Activated CD8-positive, alpha-beta T cell treated with anti-CD3 and anti-CD28 coated beads, Interleukin-2, amount 10 ng/mL, durations not matched to agents 7 days and 5 days (primary cell): ENCODE measurements around the gene ANKRD40. TPM values are rescaled to one million over a fixed set of nuclear protein-coding genes. Genes with fewer than 3 reads are reported as not detected.

Experiments used
- ATAC-seq: fragments of 150-1000 bp; cut with Tn5 transposase; one replicate; pipeline ENCODE4 v1.10.0; 2021; ENCODE audit warnings: moderate library complexity
- CTCF ChIA-PET: fragments of 350-600 bp; sonication (Branson Sonifier 250); formaldehyde crosslinking; loops from one replicate; lab custom pipeline; 2021; ENCODE audit warnings: antibody characterized with exemption; lab: Charles Lee
- POLR2A ChIA-PET: fragments of 350-600 bp; sonication (Branson Sonifier 250); formaldehyde crosslinking; loops from one replicate; lab custom pipeline; 2021; ENCODE audit warnings: antibody characterized with exemption; lab: Charles Lee
- DNase-seq: peaks from one replicate; pipeline ENCODE4 v3.0.0-alpha.2; 2020
- H3K27ac Mint-ChIP-seq: one replicate; pipeline ENCODE4 v1.8.0; 2021; ENCODE audit warnings: mild to moderate bottlenecking, mixed read lengths
- H3K27me3 Mint-ChIP-seq: one replicate; pipeline ENCODE4 v1.8.0; 2021; ENCODE audit warnings: low read depth, mixed read lengths
- H3K36me3 Mint-ChIP-seq: one replicate; pipeline ENCODE4 v1.8.0; 2021; ENCODE audit warnings: low read depth, mixed read lengths
- H3K4me1 Mint-ChIP-seq: one replicate; pipeline ENCODE4 v1.8.0; 2021; ENCODE audit warnings: low read depth, mixed read lengths
- H3K4me3 Mint-ChIP-seq: one replicate; pipeline ENCODE4 v1.8.0; 2021; ENCODE audit warnings: mild to moderate bottlenecking, mixed read lengths
- H3K9me3 Mint-ChIP-seq: one replicate; pipeline ENCODE4 v1.8.0; 2022; ENCODE audit warnings: mixed read lengths; ENCODE audit not compliant: insufficient read depth
- total RNA-seq, 2 experiments: library from RNA; stranded (reverse); gene quantifications; one replicate each; pipeline ENCODE4 v1.2.3, GENCODE V29; 2021

Gene ANKRD40, protein sequence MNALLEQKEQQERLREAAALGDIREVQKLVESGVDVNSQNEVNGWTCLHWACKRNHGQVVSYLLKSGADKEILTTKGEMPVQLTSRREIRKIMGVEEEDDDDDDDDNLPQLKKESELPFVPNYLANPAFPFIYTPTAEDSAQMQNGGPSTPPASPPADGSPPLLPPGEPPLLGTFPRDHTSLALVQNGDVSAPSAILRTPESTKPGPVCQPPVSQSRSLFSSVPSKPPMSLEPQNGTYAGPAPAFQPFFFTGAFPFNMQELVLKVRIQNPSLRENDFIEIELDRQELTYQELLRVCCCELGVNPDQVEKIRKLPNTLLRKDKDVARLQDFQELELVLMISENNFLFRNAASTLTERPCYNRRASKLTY
- 10 to 100 TPM; 28.9 to 31.2 TPM for total RNA-seq

GRCh38 chr17:50707289-50708049 is at the start of gene ANKRD40:
ANKRD40 (minus strand) TSS chr17:50707914; CDS start chr17:50707654, 260 bp downstream.
- Mint-ChIP-seq H3K9me3 (no peaks in the 10 kb centered on the region), H3K36me3 (peaks cover 33% of the 10 kb centered on the region), H3K4me1 (peaks cover 53% of the 10 kb centered on the region), H3K27ac (peak within 1 kb of the TSS; percentile 96), H3K4me3 (peak within 1 kb of the TSS; percentile 95), H3K27me3 (peaks cover 2% of the 10 kb centered on the region)
- DNase-seq = peak; percentile 92
- ChIA-PET POLR2A (interaction anchor here (0.6 to 3.4 kb wide), 9 partner anchors 9 to 447 kb away, joined by 3 to 31 read pairs (median 6); partner anchors contain the start of gene LUC7L3), CTCF (interaction anchor here (0.8 to 2.5 kb wide), 8 partner anchors 11 to 309 kb away, joined by 3 to 6 read pairs (median 4); partner anchors contain the start of gene SPATA20)
- ATAC-seq = peak; percentile 88

DNA sequence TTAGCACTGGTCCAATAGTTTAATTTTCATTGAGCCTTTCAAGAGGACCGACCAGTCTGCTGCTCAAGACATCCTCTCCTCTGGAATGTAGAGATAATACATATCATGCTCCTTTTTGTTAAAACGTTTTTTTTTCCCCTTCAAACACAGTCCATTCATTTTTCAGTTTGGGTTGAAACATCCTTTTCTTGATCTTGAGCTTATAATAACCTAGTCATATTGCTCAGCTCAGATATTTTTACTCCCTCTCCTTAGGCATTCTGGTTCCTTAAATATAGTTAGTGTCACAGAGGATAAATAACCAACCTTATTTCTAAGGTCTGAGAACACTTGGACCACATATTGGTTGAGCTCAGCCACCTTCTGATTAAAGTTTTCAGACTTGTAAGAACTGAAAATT is 46.8 kb upstream of the ANKRD40 start:
- ChIA-PET CTCF (interaction anchor here (0.8 kb wide), 1 partner anchor 268 kb away, joined by 3 read pairs; no protein-coding TSS in a partner anchor), POLR2A (no interaction called here)
- Mint-ChIP-seq H3K36me3 (peaks cover 44% of the 10 kb centered on the region), H3K4me3 (no peak overlapping the region), H3K9me3 (no peaks in the 10 kb centered on the region), H3K27ac (peak overlapping the region; percentile 42), H3K4me1 (peaks cover under 1% of the 10 kb centered on the region), H3K27me3 (no peaks in the 10 kb centered on the region)
- ATAC-seq (no peak), DNase-seq (no peak)

GRCh38 chr17:50749245-50749644 is 41.5 kb upstream of the ANKRD40 start:
- no peak overlapping the region for H3K27ac Mint-ChIP-seq
- no peak overlapping the region for H3K4me3 Mint-ChIP-seq
- ATAC-seq (no peak), DNase-seq (no peak)
- no peaks in the 10 kb centered on the region for H3K9me3 Mint-ChIP-seq
- CTCF ChIA-PET = interaction anchor here (1.3 kb wide), 1 partner anchor 33 kb away, joined by 5 read pairs; no protein-coding TSS in a partner anchor
- peaks cover 72% of the 10 kb centered on the region for H3K36me3 Mint-ChIP-seq
- peaks cover 2% of the 10 kb centered on the region for H3K4me1 Mint-ChIP-seq
- POLR2A ChIA-PET = no interaction called here
- H3K27me3 Mint-ChIP-seq = no peaks in the 10 kb centered on the region

GRCh38 chr17:50745631-50746030 is 37.9 kb upstream of the ANKRD40 start:
- Mint-ChIP-seq H3K27ac (no peak overlapping the region), H3K27me3 (no peaks in the 10 kb centered on the region), H3K4me3 (no peak overlapping the region), H3K9me3 (no peaks in the 10 kb centered on the region), H3K36me3 (peaks cover 76% of the 10 kb centered on the region), H3K4me1 (peaks cover 2% of the 10 kb centered on the region)
- DNase-seq (no peak), ATAC-seq (no peak)
- ChIA-PET POLR2A (no interaction called here), CTCF (no interaction called here)

DNA sequence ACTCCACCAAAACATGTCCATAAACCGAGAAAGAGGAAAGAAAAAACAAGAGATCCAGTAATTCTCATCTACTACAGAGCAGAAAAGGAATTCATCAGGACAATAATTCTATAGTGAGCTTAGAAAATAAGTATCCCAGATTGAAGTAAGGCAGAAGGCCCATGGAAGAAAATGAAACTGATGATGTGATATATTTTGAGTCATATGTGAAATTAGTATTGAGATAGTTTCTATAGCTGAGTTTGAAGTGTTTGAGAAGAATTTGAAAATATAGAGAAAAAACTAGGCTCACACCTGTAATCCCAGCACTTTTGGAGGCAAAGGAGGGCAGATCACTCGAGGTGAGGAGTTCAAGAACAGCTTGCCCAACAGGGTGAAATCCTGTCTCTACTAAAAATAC is 31.4 kb upstream of the ANKRD40 start:
- no peak overlapping the region for H3K4me3 Mint-ChIP-seq
- ChIA-PET POLR2A (no interaction called here), CTCF (interaction anchor here (1.3 kb wide), 2 partner anchors 19 to 45 kb away, joined by 3 read pairs; no protein-coding TSS in a partner anchor)
- ATAC-seq = no peak
- no peak overlapping the region for H3K27ac Mint-ChIP-seq
- peaks cover 58% of the 10 kb centered on the region for H3K36me3 Mint-ChIP-seq
- peaks cover 21% of the 10 kb centered on the region for H3K4me1 Mint-ChIP-seq
- H3K9me3 Mint-ChIP-seq = no peaks in the 10 kb centered on the region
- no peak for DNase-seq
- no peaks in the 10 kb centered on the region for H3K27me3 Mint-ChIP-seq

- ATAC-seq (no peak), DNase-seq (no peak)
- POLR2A ChIA-PET = no interaction called here
- CTCF ChIA-PET = no interaction called here
- H3K27me3 Mint-ChIP-seq = no peaks in the 10 kb centered on the region
- H3K4me1 Mint-ChIP-seq = peaks cover 21% of the 10 kb centered on the region
- H3K27ac Mint-ChIP-seq = peak overlapping the region; percentile 16
- H3K36me3 Mint-ChIP-seq = peaks cover 49% of the 10 kb centered on the region
- H3K4me3 Mint-ChIP-seq = no peak overlapping the region
- no peaks in the 10 kb centered on the region for H3K9me3 Mint-ChIP-seq
These were observed 29.5 kb upstream of the ANKRD40 start for GRCh38 chr17:50737118-50737698.

- ChIA-PET POLR2A (no interaction called here), CTCF (interaction anchor here (0.6 to 0.7 kb wide), 2 partner anchors 12 to 27 kb away, joined by 3 read pairs; no protein-coding TSS in a partner anchor)
- no peak overlapping the region for H3K27ac Mint-ChIP-seq
- peaks cover 40% of the 10 kb centered on the region for H3K36me3 Mint-ChIP-seq
- H3K4me3 Mint-ChIP-seq = no peak overlapping the region
- H3K4me1 Mint-ChIP-seq = peaks cover 35% of the 10 kb centered on the region
- H3K27me3 Mint-ChIP-seq = no peaks in the 10 kb centered on the region
- ATAC-seq (no peak), DNase-seq (no peak)
- H3K9me3 Mint-ChIP-seq = no peaks in the 10 kb centered on the region
These were observed 27.6 kb upstream of the ANKRD40 start for GRCh38 chr17:50735287-50735686.

- H3K36me3 Mint-ChIP-seq = peaks cover 24% of the 10 kb centered on the region
- CTCF ChIA-PET = no interaction called here
- no peak for ATAC-seq
- peak overlapping the region; percentile 35 for H3K27ac Mint-ChIP-seq
- DNase-seq = no peak
- POLR2A ChIA-PET = interaction anchor here (1.0 kb wide), 1 partner anchor 13 kb away, joined by 3 read pairs; the partner anchor contains the start of gene LUC7L3
- H3K4me3 Mint-ChIP-seq = no peak overlapping the region
- H3K27me3 Mint-ChIP-seq = no peaks in the 10 kb centered on the region
- peaks cover 40% of the 10 kb centered on the region for H3K4me1 Mint-ChIP-seq
- H3K9me3 Mint-ChIP-seq = no peaks in the 10 kb centered on the region
These were observed 24.1 kb upstream of the ANKRD40 start for GRCh38 chr17:50731575-50732460.

GRCh38 chr17:50728881-50729765 is 21.4 kb upstream of the ANKRD40 start:
- no peak for ATAC-seq
- POLR2A ChIA-PET = no interaction called here

DNA sequence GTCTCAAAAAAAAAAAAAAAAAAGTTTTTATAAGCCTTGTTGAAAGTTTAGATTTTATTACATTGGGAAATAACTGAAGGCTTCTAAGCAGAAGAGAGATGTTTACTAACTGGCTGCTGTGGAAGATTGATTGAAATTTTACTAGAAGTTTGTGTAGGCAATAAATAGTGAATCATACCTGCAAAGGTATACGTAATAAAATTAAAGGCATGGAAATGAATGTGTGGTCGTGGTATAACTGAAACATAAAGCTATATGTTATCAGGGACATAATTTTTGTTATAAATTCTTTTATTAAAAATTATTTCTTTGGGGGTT is 20.4 kb upstream of the ANKRD40 start:
- no peak overlapping the region for H3K4me3 Mint-ChIP-seq
- POLR2A ChIA-PET = interaction anchor here (1.0 kb wide), 1 partner anchor 9 kb away, joined by 4 read pairs; the partner anchor contains the start of gene LUC7L3
- CTCF ChIA-PET = no interaction called here
- ATAC-seq (no peak), DNase-seq (no peak)
- no peaks in the 10 kb centered on the region for H3K9me3 Mint-ChIP-seq
- peaks cover 37% of the 10 kb centered on the region for H3K4me1 Mint-ChIP-seq
- H3K36me3 Mint-ChIP-seq = peaks cover 21% of the 10 kb centered on the region
- no peak overlapping the region for H3K27ac Mint-ChIP-seq
- no peaks in the 10 kb centered on the region for H3K27me3 Mint-ChIP-seq

More at GRCh38 chr17:50728881-50729765, 21.4 kb upstream of the ANKRD40 start:
- no peak overlapping the region for H3K27ac Mint-ChIP-seq
- CTCF ChIA-PET = interaction anchor here (1.6 kb wide), 1 partner anchor 186 kb away, joined by 3 read pairs; no protein-coding TSS in a partner anchor
- H3K4me3 Mint-ChIP-seq = no peak overlapping the region
- peaks cover 21% of the 10 kb centered on the region for H3K36me3 Mint-ChIP-seq
- peaks cover 31% of the 10 kb centered on the region for H3K4me1 Mint-ChIP-seq
- no peak for DNase-seq
- H3K9me3 Mint-ChIP-seq = no peaks in the 10 kb centered on the region
- no peaks in the 10 kb centered on the region for H3K27me3 Mint-ChIP-seq
